ENCODE measurements around the gene LAMA2.
"Not testable (repeated sequence)": the region's sequence is repeated elsewhere in the genome, so short reads cannot be mapped to it uniquely, and the experiment has no call there.

DNA sequence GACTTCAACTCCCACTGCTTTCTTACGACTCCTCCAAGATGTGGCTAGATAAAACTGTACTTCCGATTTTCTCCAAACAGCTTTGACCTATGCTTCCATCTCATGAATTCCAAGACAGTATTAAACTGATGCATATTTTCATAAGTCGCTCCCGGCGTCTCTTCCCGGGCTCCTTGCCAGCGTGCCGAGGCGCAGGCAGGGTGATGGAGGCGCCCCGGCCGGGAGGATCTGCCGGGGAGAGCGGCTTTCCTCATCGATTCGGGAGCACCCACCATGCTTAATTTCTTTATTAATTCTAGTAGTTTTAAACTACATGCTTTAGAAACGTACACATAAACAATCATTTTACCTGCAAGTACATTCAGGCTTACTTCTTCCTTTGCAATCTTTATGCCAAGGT is 276.3 kb downstream of the LAMA2 start:
- not testable (repeated sequence) for TF ChIP-seq CTCF (IDR thresholded peaks at IDR 0.05); REST (IDR thresholded peaks at IDR 0.05; ENCODE audit: insufficient read depth in 1 of 2, low read depth in 2 of 2, low read length in 1 of 2)
